Measurements from ENCODE around the gene KIAA0408. TPM values are rescaled to one million over a fixed set of nuclear protein-coding genes. Genes with fewer than 3 reads are reported as not detected.

Gene KIAA0408
- total and polyA plus RNA-seq, 2 donors (not counting 1 experiment from before 2014, with no cell fraction given) = 2.8 to 3.0 TPM

- Histone ChIP-seq H3K79me2 (ENCODE audit: control insufficient read depth, insufficient read depth, low read length) (no peaks in the 10 kb centered on the region), H3K9me3 (ENCODE audit: control insufficient read depth, insufficient read depth, low read depth, low read length) (no peaks in the 10 kb centered on the region), H3K4me2 (ENCODE audit: extremely low read depth, insufficient read depth, low read length) (no peak overlapping the region), H3K4me1 (ENCODE audit: control insufficient read depth, extremely low read depth, insufficient read depth, low read length) (peaks cover 7% of the 10 kb centered on the region), H3K9ac (ENCODE audit: insufficient read depth, low read length) (no peak overlapping the region), H3K27ac (ENCODE audit: insufficient read depth, low read length) (no peak overlapping the region), H2AFZ (ENCODE audit: low read length) (no peak overlapping the region), H3K36me3 (ENCODE audit: control insufficient read depth, insufficient read depth, low read length) (no peaks in the 10 kb centered on the region), H4K20me1 (ENCODE audit: control insufficient read depth, extremely low read depth, insufficient read depth, low read length) (no peaks in the 10 kb centered on the region), H3K4me3 (replicated peaks in 1 of 4; ENCODE audit: control extremely low read depth in 1 of 4, insufficient read depth in 1 of 4, low read depth in 3 of 4, low read length in 4 of 4) (no peak overlapping the region), H3K27me3 (ENCODE audit: control insufficient read depth, insufficient read depth, low read length) (no peaks in the 10 kb centered on the region)
- DNase-seq (ENCODE audit: low read depth in 2 of 2) = no peak
- TF ChIP-seq EZH2 (IDR thresholded peaks at IDR 0.05; ENCODE audit: low read length, missing control alignments) (no peak), CTCF (conservative IDR thresholded peaks at IDR 0.05 in 1 of 2, IDR thresholded peaks at IDR 0.05 in 1 of 2; ENCODE audit: low read depth in 1 of 2, low read length in 2 of 2) (no peak)
Measured at GRCh38 chr6:127466416-127466815, 7.2 kb upstream of the KIAA0408 start.

GRCh38 chr6:127464881-127465459 is 5.8 kb upstream of the KIAA0408 start:
- H2AFZ ChIP-seq (ENCODE audit: low read length) = no peak overlapping the region
- H3K27me3 ChIP-seq (ENCODE audit: control insufficient read depth, insufficient read depth, low read length) = no peaks in the 10 kb centered on the region
- no peaks in the 10 kb centered on the region for H3K79me2 ChIP-seq (ENCODE audit: control insufficient read depth, insufficient read depth, low read length)
- no peak overlapping the region for H3K27ac ChIP-seq (ENCODE audit: insufficient read depth, low read length)
- TF ChIP-seq CTCF (conservative IDR thresholded peaks at IDR 0.05 in 1 of 2, IDR thresholded peaks at IDR 0.05 in 1 of 2; ENCODE audit: low read depth in 1 of 2, low read length in 2 of 2) (peak; percentile 93 to 95), EZH2 (IDR thresholded peaks at IDR 0.05; ENCODE audit: low read length, missing control alignments) (no peak)
- H3K4me2 ChIP-seq (ENCODE audit: extremely low read depth, insufficient read depth, low read length) = no peak overlapping the region
- H3K4me3 ChIP-seq (replicated peaks in 1 of 4; ENCODE audit: control extremely low read depth in 1 of 4, insufficient read depth in 1 of 4, low read depth in 3 of 4, low read length in 4 of 4) = no peak overlapping the region
- H4K20me1 ChIP-seq (ENCODE audit: control insufficient read depth, extremely low read depth, insufficient read depth, low read length) = no peaks in the 10 kb centered on the region
- peak; percentile 68 to 79 for DNase-seq (ENCODE audit: low read depth in 2 of 2)
- H3K36me3 ChIP-seq (ENCODE audit: control insufficient read depth, insufficient read depth, low read length) = no peaks in the 10 kb centered on the region
- no peaks in the 10 kb centered on the region for H3K9me3 ChIP-seq (ENCODE audit: control insufficient read depth, insufficient read depth, low read depth, low read length)
- peaks cover 7% of the 10 kb centered on the region for H3K4me1 ChIP-seq (ENCODE audit: control insufficient read depth, extremely low read depth, insufficient read depth, low read length)
- H3K9ac ChIP-seq (ENCODE audit: insufficient read depth, low read length) = no peak overlapping the region

GRCh38 chr6:127464161-127464880 is 5.1 kb upstream of the KIAA0408 start:
- Histone ChIP-seq H3K27me3 (ENCODE audit: control insufficient read depth, insufficient read depth, low read length) (no peaks in the 10 kb centered on the region), H3K79me2 (ENCODE audit: control insufficient read depth, insufficient read depth, low read length) (no peaks in the 10 kb centered on the region), H3K36me3 (ENCODE audit: control insufficient read depth, insufficient read depth, low read length) (no peaks in the 10 kb centered on the region), H3K4me1 (ENCODE audit: control insufficient read depth, extremely low read depth, insufficient read depth, low read length) (peaks cover 7% of the 10 kb centered on the region), H3K4me3 (replicated peaks in 1 of 4; ENCODE audit: control extremely low read depth in 1 of 4, insufficient read depth in 1 of 4, low read depth in 3 of 4, low read length in 4 of 4) (no peak overlapping the region), H3K9ac (ENCODE audit: insufficient read depth, low read length) (no peak overlapping the region), H4K20me1 (ENCODE audit: control insufficient read depth, extremely low read depth, insufficient read depth, low read length) (no peaks in the 10 kb centered on the region), H3K27ac (ENCODE audit: insufficient read depth, low read length) (no peak overlapping the region), H3K9me3 (ENCODE audit: control insufficient read depth, insufficient read depth, low read depth, low read length) (no peaks in the 10 kb centered on the region), H2AFZ (ENCODE audit: low read length) (no peak overlapping the region), H3K4me2 (ENCODE audit: extremely low read depth, insufficient read depth, low read length) (peak overlapping the region; percentile 23)
- peak; percentile 83 to 89 for DNase-seq (ENCODE audit: low read depth in 2 of 2)
- TF ChIP-seq CTCF (conservative IDR thresholded peaks at IDR 0.05 in 1 of 2, IDR thresholded peaks at IDR 0.05 in 1 of 2; ENCODE audit: low read depth in 1 of 2, low read length in 2 of 2) (no peak), EZH2 (IDR thresholded peaks at IDR 0.05; ENCODE audit: low read length, missing control alignments) (no peak)

All from fibroblast of lung (primary cell).